ENCODE results near the gene ICE2.

Gene ICE2

DNA sequence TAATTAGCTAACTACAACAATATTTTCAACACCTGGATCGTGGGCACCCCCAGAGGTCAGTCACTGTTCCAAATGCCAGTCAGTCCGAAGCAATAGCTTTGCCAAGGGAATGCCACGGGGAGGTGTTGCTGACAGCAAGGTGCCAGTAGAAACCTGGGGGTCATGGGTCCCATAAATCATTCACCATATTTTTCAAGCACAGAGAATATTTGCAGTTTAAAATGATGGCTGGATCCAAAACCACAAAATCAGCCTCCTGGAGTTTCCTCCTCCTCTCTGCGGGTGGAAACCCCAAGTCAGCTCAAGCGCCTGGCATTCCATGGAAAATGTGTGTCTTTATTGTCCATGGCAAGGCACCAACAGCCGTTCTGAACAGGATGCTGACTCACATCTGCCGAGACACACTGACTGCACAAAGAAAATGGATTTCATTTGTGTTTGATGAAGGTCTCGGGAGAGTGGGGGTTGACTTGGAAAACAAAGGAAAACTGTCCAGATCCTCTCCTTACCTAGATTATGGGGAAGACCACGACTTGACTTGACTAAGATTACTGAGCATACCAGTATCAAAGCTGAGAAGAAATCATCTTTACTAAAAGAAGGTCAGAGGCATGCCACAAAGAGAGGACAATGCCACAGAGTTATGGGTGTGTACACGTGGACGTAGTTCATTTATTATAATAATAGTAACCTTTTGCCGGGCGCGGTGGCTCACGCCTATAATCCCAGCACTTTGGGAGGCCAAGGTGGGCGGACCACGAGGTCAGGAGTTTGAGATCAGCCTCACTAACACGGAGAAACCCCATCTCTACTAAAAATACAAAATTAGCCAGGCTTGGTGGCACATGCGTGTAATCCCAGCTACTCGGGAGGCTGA, 107.5 kb downstream of the ICE2 start:
- H3K4me3 ChIP-seq (ENCODE audit: low read length), result no peak overlapping the region
- no peak overlapping the region for H3K9ac ChIP-seq (ENCODE audit: low read length)
- DNase-seq, result no peak
- H3K9me3 ChIP-seq (replicated peaks; ENCODE audit: insufficient read depth, low read length), result no peaks in the 10 kb centered on the region
- no peaks in the 10 kb centered on the region for H4K20me1 ChIP-seq (ENCODE audit: insufficient read depth, low read length)
- H3F3A ChIP-seq (ENCODE audit: insufficient read depth, low read length), result no peaks in the 10 kb centered on the region
- H3K27me3 ChIP-seq (replicated peaks; ENCODE audit: insufficient read depth, low read length), result no peaks in the 10 kb centered on the region
- no peak overlapping the region for H2AFZ ChIP-seq (ENCODE audit: low read length)
- no peak overlapping the region for H3K27ac ChIP-seq (ENCODE audit: low read length)
- peaks cover 5% of the 10 kb centered on the region; the same call in 1 of the 2 replicates for H3K36me3 ChIP-seq (replicated peaks; ENCODE audit: insufficient read depth, low read length)
- no peaks in the 10 kb centered on the region for H3K9me2 ChIP-seq (replicated peaks; ENCODE audit: insufficient read depth, low read length)
- peaks cover 33% of the 10 kb centered on the region for H3K79me2 ChIP-seq (ENCODE audit: low read length)
- H3K4me2 ChIP-seq (ENCODE audit: low read depth, low read length), result no peak overlapping the region
- no peaks in the 10 kb centered on the region for H3K4me1 ChIP-seq (ENCODE audit: low read length)
- TF ChIP-seq EZH2phosphoT487 (IDR thresholded peaks at IDR 0.05; ENCODE audit: low read length), result no peak
- TF ChIP-seq EZH2 (optimal IDR thresholded peaks at IDR 0.05; ENCODE audit: low read depth, low read length), result no peak
- TF ChIP-seq, protein P1, sequence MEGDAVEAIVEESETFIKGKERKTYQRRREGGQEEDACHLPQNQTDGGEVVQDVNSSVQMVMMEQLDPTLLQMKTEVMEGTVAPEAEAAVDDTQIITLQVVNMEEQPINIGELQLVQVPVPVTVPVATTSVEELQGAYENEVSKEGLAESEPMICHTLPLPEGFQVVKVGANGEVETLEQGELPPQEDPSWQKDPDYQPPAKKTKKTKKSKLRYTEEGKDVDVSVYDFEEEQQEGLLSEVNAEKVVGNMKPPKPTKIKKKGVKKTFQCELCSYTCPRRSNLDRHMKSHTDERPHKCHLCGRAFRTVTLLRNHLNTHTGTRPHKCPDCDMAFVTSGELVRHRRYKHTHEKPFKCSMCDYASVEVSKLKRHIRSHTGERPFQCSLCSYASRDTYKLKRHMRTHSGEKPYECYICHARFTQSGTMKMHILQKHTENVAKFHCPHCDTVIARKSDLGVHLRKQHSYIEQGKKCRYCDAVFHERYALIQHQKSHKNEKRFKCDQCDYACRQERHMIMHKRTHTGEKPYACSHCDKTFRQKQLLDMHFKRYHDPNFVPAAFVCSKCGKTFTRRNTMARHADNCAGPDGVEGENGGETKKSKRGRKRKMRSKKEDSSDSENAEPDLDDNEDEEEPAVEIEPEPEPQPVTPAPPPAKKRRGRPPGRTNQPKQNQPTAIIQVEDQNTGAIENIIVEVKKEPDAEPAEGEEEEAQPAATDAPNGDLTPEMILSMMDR (IDR thresholded peaks at IDR 0.05; ENCODE audit: low read length), result no peak

DNA sequence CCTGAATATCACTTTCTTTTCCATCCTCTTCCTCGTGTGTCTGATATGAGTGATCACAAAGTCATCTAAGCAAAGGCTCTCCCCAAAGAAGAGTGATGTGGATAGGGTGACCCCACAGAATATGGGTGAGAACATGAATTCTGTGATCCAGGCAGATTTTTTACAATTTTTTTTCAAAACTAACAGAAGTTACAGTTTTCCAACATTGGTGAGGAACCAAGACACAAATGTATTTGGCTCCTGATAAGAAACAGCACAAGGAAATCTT, 108.1 kb downstream of the ICE2 start:
- no peaks in the 10 kb centered on the region for H3K9me3 ChIP-seq (replicated peaks; ENCODE audit: insufficient read depth, low read length)
- no peak overlapping the region for H3K4me2 ChIP-seq (ENCODE audit: low read depth, low read length)
- H3K79me2 ChIP-seq (ENCODE audit: low read length), result peaks cover 31% of the 10 kb centered on the region
- H2AFZ ChIP-seq (ENCODE audit: low read length), result no peak overlapping the region
- peaks cover 5% of the 10 kb centered on the region; the same call in 1 of the 2 replicates for H3K36me3 ChIP-seq (replicated peaks; ENCODE audit: insufficient read depth, low read length)
- no peak overlapping the region for H3K4me3 ChIP-seq (ENCODE audit: low read length)
- H3F3A ChIP-seq (ENCODE audit: insufficient read depth, low read length), result no peaks in the 10 kb centered on the region
- H3K9ac ChIP-seq (ENCODE audit: low read length), result no peak overlapping the region
- H3K4me1 ChIP-seq (ENCODE audit: low read length), result no peaks in the 10 kb centered on the region
- no peak overlapping the region for H3K27ac ChIP-seq (ENCODE audit: low read length)
- H3K27me3 ChIP-seq (replicated peaks; ENCODE audit: insufficient read depth, low read length), result no peaks in the 10 kb centered on the region
- no peak for DNase-seq
- H3K9me2 ChIP-seq (replicated peaks; ENCODE audit: insufficient read depth, low read length), result no peaks in the 10 kb centered on the region
- H4K20me1 ChIP-seq (ENCODE audit: insufficient read depth, low read length), result no peaks in the 10 kb centered on the region
- TF ChIP-seq EZH2phosphoT487 (IDR thresholded peaks at IDR 0.05; ENCODE audit: low read length), result no peak
- no peak for TF ChIP-seq EZH2 (optimal IDR thresholded peaks at IDR 0.05; ENCODE audit: low read depth, low read length)
- TF ChIP-seq, protein P1 (IDR thresholded peaks at IDR 0.05; ENCODE audit: low read length), result no peak

DNA sequence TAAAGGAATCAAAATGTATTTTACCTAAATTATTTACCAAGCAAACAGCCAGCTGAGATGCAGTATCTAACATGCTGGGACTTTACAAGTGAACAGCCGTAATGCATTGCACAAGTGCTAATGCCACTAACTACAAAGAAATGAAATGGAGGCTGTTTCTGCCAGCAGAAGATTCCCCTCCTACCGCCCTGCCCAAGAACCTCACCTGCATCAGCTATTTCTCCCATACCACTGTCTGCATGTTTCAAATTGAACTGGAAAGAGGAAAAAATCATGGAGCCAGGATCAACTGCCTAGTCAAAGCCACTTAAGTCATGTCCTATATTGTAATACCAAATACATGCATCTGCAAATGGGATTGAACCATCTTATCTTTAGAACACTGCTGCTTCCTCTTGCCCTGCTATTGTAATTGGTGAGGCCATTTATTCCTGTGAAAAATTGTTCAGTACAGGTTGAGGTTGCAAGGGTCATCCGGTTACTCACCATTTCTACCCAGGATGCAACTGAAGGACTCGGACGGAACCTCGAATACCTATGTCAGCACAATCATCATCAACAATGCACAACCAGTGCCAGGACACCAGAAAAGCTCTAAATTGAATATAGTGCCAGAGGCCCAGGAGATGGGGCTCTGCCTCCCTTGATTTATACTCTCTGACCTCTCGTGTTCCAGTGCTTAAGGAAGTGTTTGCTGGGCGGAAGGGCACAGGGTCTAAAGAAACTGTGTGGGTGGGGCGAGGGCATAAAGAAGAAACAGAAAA, 108.7 kb downstream of the ICE2 start:
- H3K9me3 ChIP-seq (replicated peaks; ENCODE audit: insufficient read depth, low read length), result no peaks in the 10 kb centered on the region
- no peak overlapping the region for H3K27ac ChIP-seq (ENCODE audit: low read length)
- no peak overlapping the region for H3K9ac ChIP-seq (ENCODE audit: low read length)
- H3F3A ChIP-seq (ENCODE audit: insufficient read depth, low read length), result no peaks in the 10 kb centered on the region
- no peaks in the 10 kb centered on the region for H4K20me1 ChIP-seq (ENCODE audit: insufficient read depth, low read length)
- peaks cover 31% of the 10 kb centered on the region for H3K79me2 ChIP-seq (ENCODE audit: low read length)
- no peak for DNase-seq
- peaks cover 5% of the 10 kb centered on the region; the same call in 1 of the 2 replicates for H3K36me3 ChIP-seq (replicated peaks; ENCODE audit: insufficient read depth, low read length)
- H2AFZ ChIP-seq (ENCODE audit: low read length), result no peak overlapping the region
- H3K27me3 ChIP-seq (replicated peaks; ENCODE audit: insufficient read depth, low read length), result no peaks in the 10 kb centered on the region
- no peaks in the 10 kb centered on the region for H3K9me2 ChIP-seq (replicated peaks; ENCODE audit: insufficient read depth, low read length)
- no peaks in the 10 kb centered on the region for H3K4me1 ChIP-seq (ENCODE audit: low read length)
- H3K4me3 ChIP-seq (ENCODE audit: low read length), result no peak overlapping the region
- TF ChIP-seq EZH2phosphoT487 (IDR thresholded peaks at IDR 0.05; ENCODE audit: low read length), result no peak
- no peak overlapping the region for H3K4me2 ChIP-seq (ENCODE audit: low read depth, low read length)
